Dermis microvascular lymphatic vessel endothelial cell (primary cell): ENCODE measurements around the gene PLB1. TPM values are rescaled to one million over a fixed set of nuclear protein-coding genes. Genes with fewer than 3 reads are reported as not detected.

ENCODE experiments used
- DNase-seq, 2 donors: peaks; one replicate each; pipeline versions ENCODE4 v3.0.0 to v3.0.0-alpha.2; 2010; ENCODE audit warnings: low read depth in 2 of 2
- total RNA-seq: library from RNA; depleted of rRNA; stranded (reverse); fragments of >200 nt; gene quantifications from 2 replicates; pipeline ENCODE4 v1.2.1, GENCODE V29; 2014

Gene PLB1
- total RNA-seq, 1 donor from 2014 or later: 0.26 TPM

GRCh38 chr2:28612131-28612812 lies 116.4 kb downstream of the PLB1 start:
- no peak for DNase-seq

GRCh38 chr2:28613186-28613585 lies 117.3 kb downstream of the PLB1 start:
- no peak for DNase-seq

- no peak for DNase-seq
Observed at GRCh38 chr2:28613633-28614501, 118.0 kb downstream of the PLB1 start.

- DNase-seq: no peak
Observed at GRCh38 chr2:28615706-28616105, 119.8 kb downstream of the PLB1 start.

- no peak for DNase-seq
Observed at GRCh38 chr2:28616396-28616999, 120.6 kb downstream of the PLB1 start.

GRCh38 chr2:28617502-28618184 lies 121.8 kb downstream of the PLB1 start:
- DNase-seq: peak in 1 of 2 donors; percentile 40

- no peak for DNase-seq
Observed at GRCh38 chr2:28618221-28619141, 122.6 kb downstream of the PLB1 start.

- no peak for DNase-seq
Observed at GRCh38 chr2:28619213-28620196, 123.6 kb downstream of the PLB1 start.

GRCh38 chr2:28620291-28620793 lies 124.5 kb downstream of the PLB1 start:
- no peak for DNase-seq

- DNase-seq: no peak
Observed at GRCh38 chr2:28620801-28621171, 124.9 kb downstream of the PLB1 start.

- peak; percentile 98 to 99 for DNase-seq
Observed at GRCh38 chr2:28621172-28622100, 125.6 kb downstream of the PLB1 start.

GRCh38 chr2:28622101-28622499 lies 126.2 kb downstream of the PLB1 start:
- DNase-seq: peak in 1 of 2 donors; percentile 12

- no peak for DNase-seq
Observed at GRCh38 chr2:28623582-28624405, 127.9 kb downstream of the PLB1 start.

GRCh38 chr2:28624436-28624792 lies 128.6 kb downstream of the PLB1 start:
- no peak for DNase-seq

GRCh38 chr2:28624793-28625701 lies 129.2 kb downstream of the PLB1 start:
- DNase-seq: peak in 1 of 2 donors; percentile 16

GRCh38 chr2:28626376-28626775 lies 130.5 kb downstream of the PLB1 start:
- no peak for DNase-seq
